ENCODE results near the gene C1orf56. TPM values are rescaled to one million over a fixed set of nuclear protein-coding genes. Genes with fewer than 3 reads are reported as not detected.

The C1orf56 gene
- total and polyA plus RNA-seq, 2 of the 13 experiments (the other 11 are each of a cell fraction or from before 2014, with no cell fraction given) = 1.5 to 3.2 TPM

DNA sequence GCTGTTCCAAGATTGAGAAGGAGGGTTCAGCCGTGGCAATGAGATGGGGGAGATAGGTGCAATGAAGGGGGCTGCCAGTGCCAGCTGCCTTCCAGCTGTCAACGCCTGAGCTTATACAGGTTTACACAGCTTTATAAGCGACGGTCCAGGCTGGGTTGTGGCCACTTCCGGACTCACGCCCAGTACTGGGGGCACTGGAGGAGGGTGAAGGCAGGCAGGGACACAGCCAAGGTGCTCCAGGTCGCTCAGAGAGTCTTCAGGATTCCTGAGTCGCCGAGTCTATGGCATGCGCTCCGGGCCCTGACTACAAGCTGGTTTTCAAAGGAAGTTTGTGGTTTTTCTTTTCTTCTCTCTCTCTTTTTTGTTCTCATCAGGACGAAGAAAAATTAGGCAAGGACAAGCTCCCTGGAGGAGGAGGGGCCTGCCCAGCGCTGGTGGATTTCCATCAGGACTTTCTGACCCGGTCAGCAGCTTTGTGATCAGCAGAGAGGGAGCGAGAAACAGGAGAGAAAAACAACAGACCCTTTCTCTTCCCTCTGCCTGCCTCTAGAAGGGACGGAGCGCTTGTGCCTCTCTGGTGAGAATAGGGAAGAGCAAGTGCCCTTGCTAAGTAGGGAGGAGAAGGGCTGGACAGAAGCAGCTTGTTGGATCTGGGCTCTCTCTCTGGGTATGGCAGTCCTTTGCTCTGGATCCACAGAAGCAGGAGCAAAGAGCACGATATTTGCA, 41.1 kb upstream of the C1orf56 start, which contains the start of gene MINDY1 (continued):
- TF ChIP-seq, protein P1, sequence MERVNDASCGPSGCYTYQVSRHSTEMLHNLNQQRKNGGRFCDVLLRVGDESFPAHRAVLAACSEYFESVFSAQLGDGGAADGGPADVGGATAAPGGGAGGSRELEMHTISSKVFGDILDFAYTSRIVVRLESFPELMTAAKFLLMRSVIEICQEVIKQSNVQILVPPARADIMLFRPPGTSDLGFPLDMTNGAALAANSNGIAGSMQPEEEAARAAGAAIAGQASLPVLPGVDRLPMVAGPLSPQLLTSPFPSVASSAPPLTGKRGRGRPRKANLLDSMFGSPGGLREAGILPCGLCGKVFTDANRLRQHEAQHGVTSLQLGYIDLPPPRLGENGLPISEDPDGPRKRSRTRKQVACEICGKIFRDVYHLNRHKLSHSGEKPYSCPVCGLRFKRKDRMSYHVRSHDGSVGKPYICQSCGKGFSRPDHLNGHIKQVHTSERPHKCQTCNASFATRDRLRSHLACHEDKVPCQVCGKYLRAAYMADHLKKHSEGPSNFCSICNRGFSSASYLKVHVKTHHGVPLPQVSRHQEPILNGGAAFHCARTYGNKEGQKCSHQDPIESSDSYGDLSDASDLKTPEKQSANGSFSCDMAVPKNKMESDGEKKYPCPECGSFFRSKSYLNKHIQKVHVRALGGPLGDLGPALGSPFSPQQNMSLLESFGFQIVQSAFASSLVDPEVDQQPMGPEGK (CRISPR knock-in tag; IDR thresholded peaks at IDR 0.05) = 0 out of 2 replicates have a peak, but pooled peaks have one; percentile 35
- peak; percentile 15 for TF ChIP-seq TEAD3 (CRISPR knock-in tag; optimal IDR thresholded peaks at IDR 0.05; ENCODE audit: borderline replicate concordance)
- TF ChIP-seq SOX6 (IDR thresholded peaks at IDR 0.05) = no peak
- peak; percentile 75 for TF ChIP-seq SOX6 (CRISPR knock-in tag; IDR thresholded peaks at IDR 0.05)
- TF ChIP-seq, protein P2, sequence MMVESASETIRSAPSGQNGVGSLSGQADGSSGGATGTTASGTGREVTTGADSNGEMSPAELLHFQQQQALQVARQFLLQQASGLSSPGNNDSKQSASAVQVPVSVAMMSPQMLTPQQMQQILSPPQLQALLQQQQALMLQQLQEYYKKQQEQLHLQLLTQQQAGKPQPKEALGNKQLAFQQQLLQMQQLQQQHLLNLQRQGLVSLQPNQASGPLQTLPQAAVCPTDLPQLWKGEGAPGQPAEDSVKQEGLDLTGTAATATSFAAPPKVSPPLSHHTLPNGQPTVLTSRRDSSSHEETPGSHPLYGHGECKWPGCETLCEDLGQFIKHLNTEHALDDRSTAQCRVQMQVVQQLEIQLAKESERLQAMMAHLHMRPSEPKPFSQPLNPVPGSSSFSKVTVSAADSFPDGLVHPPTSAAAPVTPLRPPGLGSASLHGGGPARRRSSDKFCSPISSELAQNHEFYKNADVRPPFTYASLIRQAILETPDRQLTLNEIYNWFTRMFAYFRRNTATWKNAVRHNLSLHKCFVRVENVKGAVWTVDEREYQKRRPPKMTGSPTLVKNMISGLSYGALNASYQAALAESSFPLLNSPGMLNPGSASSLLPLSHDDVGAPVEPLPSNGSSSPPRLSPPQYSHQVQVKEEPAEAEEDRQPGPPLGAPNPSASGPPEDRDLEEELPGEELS (CRISPR knock-in tag; IDR thresholded peaks at IDR 0.05) = peak; percentile 19; the same call in 1 of the 2 replicates
- TF ChIP-seq HES4 (CRISPR knock-in tag; IDR thresholded peaks at IDR 0.05; ENCODE audit: borderline replicate concordance) = 0 out of 2 replicates have a peak, but pooled peaks have one; percentile 56
- TF ChIP-seq LCORL (IDR thresholded peaks at IDR 0.05) = no peak
- no peak for TF ChIP-seq LCORL (CRISPR knock-in tag; IDR thresholded peaks at IDR 0.05)
- no peak for TF ChIP-seq JUND (CRISPR knock-in tag; IDR thresholded peaks at IDR 0.05)
- TF ChIP-seq, protein P3, sequence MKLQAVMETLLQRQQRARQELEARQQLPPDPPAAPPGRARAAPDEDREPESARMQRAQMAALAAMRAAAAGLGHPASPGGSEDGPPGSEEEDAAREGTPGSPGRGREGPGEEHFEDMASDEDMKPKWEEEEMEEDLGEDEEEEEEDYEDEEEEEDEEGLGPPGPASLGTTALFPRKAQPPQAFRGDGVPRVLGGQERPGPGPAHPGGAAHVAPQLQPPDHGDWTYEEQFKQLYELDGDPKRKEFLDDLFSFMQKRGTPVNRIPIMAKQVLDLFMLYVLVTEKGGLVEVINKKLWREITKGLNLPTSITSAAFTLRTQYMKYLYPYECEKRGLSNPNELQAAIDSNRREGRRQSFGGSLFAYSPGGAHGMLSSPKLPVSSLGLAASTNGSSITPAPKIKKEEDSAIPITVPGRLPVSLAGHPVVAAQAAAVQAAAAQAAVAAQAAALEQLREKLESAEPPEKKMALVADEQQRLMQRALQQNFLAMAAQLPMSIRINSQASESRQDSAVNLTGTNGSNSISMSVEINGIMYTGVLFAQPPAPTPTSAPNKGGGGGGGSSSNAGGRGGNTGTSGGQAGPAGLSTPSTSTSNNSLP (IDR thresholded peaks at IDR 0.05; ENCODE audit: low read depth, low read length) = peak; percentile 61; the same call in 1 of the 2 replicates
- peak in 1 of 2 experiments; percentile 63; a peak in 2 of 4 replicates for TF ChIP-seq KLF16 (CRISPR knock-in tag; IDR thresholded peaks at IDR 0.05)
- 0 out of 2 replicates have a peak, but pooled peaks have one; percentile 48 for TF ChIP-seq ZBTB38 (CRISPR knock-in tag; IDR thresholded peaks at IDR 0.05)
- peak; percentile 79; the same call in 1 of the 2 replicates for TF ChIP-seq ZNF274 (CRISPR knock-in tag; IDR thresholded peaks at IDR 0.05)
- TF ChIP-seq, protein P4, sequence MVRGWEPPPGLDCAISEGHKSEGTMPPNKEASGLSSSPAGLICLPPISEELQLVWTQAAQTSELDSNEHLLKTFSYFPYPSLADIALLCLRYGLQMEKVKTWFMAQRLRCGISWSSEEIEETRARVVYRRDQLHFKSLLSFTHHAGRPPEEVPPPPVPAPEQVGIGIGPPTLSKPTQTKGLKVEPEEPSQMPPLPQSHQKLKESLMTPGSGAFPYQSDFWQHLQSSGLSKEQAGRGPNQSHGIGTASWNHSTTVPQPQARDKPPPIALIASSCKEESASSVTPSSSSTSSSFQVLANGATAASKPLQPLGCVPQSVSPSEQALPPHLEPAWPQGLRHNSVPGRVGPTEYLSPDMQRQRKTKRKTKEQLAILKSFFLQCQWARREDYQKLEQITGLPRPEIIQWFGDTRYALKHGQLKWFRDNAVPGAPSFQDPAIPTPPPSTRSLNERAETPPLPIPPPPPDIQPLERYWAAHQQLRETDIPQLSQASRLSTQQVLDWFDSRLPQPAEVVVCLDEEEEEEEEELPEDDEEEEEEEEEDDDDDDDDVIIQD (CRISPR knock-in tag; IDR thresholded peaks at IDR 0.05; ENCODE audit: low read depth) = 0 out of 2 replicates have a peak, but pooled peaks have one; percentile 46
- TF ChIP-seq, protein P5, sequence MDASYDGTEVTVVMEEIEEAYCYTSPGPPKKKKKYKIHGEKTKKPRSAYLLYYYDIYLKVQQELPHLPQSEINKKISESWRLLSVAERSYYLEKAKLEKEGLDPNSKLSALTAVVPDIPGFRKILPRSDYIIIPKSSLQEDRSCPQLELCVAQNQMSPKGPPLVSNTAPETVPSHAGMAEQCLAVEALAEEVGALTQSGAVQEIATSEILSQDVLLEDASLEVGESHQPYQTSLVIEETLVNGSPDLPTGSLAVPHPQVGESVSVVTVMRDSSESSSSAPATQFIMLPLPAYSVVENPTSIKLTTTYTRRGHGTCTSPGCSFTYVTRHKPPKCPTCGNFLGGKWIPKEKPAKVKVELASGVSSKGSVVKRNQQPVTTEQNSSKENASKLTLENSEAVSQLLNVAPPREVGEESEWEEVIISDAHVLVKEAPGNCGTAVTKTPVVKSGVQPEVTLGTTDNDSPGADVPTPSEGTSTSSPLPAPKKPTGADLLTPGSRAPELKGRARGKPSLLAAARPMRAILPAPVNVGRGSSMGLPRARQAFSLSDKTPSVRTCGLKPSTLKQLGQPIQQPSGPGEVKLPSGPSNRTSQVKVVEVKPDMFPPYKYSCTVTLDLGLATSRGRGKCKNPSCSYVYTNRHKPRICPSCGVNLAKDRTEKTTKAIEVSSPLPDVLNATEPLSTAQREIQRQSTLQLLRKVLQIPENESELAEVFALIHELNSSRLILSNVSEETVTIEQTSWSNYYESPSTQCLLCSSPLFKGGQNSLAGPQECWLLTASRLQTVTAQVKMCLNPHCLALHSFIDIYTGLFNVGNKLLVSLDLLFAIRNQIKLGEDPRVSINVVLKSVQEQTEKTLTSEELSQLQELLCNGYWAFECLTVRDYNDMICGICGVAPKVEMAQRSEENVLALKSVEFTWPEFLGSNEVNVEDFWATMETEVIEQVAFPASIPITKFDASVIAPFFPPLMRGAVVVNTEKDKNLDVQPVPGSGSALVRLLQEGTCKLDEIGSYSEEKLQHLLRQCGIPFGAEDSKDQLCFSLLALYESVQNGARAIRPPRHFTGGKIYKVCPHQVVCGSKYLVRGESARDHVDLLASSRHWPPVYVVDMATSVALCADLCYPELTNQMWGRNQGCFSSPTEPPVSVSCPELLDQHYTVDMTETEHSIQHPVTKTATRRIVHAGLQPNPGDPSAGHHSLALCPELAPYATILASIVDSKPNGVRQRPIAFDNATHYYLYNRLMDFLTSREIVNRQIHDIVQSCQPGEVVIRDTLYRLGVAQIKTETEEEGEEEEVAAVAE (CRISPR knock-in tag; IDR thresholded peaks at IDR 0.05; ENCODE audit: borderline replicate concordance) = 0 out of 2 replicates have a peak, but pooled peaks have one; percentile 53
- TF ChIP-seq ASH2L (IDR thresholded peaks at IDR 0.05; ENCODE audit: insufficient read length, low read depth, low read length) = peak; percentile 30
